GM10266 (cell line): ENCODE results near the gene TMEM174.

Experiments used
- DNase-seq: peaks from one replicate; pipeline ENCODE4 v3.0.0; 2012; ENCODE audit errors: extremely low spot score
- CTCF ChIP-seq: IDR thresholded peaks from 2 replicates; pipeline ENCODE4 v1.5.1; 2012; ENCODE audit warnings: mild to moderate bottlenecking, low read depth; ENCODE audit not compliant: control insufficient read depth, insufficient read depth; ENCODE audit errors: missing control alignments

Gene TMEM174

GRCh38 chr5:73192370-73192769 lies 19.4 kb downstream of the TMEM174 start:
- TF ChIP-seq CTCF: no peak
- no peak for DNase-seq

DNA sequence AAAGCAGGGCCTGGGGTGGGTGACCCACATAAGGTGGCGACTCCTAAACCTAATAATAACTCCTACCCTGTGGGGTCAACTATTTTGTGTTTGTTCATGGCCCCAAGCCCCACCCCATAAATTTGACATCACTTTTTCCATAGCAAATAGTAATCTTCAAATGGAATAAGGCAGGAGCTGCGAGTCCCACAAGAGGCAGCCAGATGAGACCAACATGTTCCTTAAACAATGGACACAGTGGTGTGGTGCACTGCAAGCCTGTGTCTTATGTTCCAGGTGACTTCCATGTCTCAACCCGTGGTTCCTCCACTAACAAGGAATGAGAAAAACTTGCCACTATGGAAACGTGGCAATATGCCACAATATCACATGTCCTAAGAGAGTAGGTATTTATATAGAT lies 20.6 kb downstream of the TMEM174 start:
- TF ChIP-seq CTCF: no peak
- no peak for DNase-seq

GRCh38 chr5:73196201-73196600 lies 23.2 kb downstream of the TMEM174 start:
- DNase-seq: no peak
- no peak for TF ChIP-seq CTCF

DNA sequence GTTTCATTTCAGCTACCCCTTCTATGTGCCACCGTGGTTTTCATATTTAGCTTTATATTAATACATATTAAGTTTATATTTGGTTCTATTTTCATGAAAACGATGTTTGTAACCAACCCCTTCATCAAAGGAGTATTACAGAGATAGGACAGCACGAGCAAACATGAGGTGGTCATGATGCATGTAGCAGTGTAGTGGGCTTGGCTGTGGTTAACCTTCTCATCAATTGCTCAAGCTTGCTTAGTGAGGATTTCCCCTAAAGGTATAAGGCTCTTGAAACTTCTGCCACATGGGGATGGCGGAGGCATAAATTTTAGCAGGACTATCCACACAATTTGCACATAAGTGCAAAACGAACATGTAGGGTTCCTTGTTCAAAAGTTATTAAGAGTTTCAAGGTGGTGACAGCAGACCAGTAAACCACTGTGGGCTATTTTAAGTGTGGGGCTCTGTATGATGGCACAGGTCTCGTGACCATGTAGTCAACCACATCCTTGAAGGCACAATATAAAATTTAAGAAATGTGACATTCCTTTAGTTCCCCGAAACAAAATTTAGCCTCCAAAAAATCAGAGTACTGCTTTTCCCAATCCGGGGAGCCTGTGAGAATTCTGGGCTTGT lies 24.8 kb downstream of the TMEM174 start:
- TF ChIP-seq CTCF: no peak

DNA sequence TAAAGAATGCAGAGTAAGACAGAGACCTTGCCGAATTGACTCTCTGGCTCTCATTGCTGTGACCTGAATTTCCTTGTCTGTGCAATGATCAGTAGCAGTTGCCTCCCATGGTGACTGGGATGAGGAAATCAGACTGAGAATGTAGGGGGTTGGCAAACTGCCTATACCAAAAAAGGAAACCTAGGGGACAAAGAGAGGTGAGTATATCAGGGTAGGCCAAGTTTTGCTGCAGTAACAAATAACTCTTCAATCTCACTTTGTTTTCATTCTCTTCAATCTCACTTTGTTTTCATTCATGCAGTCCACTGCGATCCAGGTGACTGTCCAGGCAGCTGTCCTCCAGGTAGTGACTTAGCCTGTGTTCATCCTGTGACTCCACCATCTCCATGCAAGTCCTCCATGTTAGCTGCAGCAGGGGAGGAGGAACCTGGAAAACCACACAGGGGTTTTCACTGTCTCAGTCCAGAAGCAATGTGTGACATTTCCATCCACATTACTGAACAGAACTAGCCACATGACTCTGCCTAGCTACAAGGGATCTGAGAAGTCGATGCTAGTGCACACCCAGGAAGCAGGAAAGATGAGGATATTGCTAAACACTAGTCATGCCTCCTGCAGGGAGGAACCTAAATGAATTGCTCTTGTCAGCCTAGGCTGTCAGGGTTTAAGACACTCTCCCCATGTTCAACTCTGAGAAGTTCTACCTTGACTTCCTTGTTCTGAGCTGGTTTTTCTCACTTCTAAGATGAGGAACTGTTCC lies 26.0 kb downstream of the TMEM174 start:
- no peak for DNase-seq
- TF ChIP-seq CTCF: no peak

More for the DNA sequence above, 24.8 kb downstream of the TMEM174 start:
- no peak for DNase-seq

GRCh38 chr5:73199671-73200070 lies 26.7 kb downstream of the TMEM174 start:
- DNase-seq: no peak
- no peak for TF ChIP-seq CTCF
